GM20431 (cell line): ENCODE results near the gene CAMK2D.

Experiments
- in situ Hi-C: fragments of 300-500 bp; cut with MseI, MboI; formaldehyde crosslinking; loops from one replicate; pipeline ENCODE4 v1.15.0; 2020; ENCODE audit warnings: low sequenced_read_pairs; ENCODE audit not compliant: unreplicated experiment

Gene CAMK2D

GRCh38 chr4:113548303-113548702, 213.2 kb downstream of the CAMK2D start:
- in situ Hi-C loops: loop anchor here (25.0 kb wide), 1 partner anchor 214 kb away; the partner anchor contains the start of gene CAMK2D

- in situ Hi-C loops: loop anchor here (25.0 kb wide), 1 partner anchor 215 kb away; the partner anchor contains the start of gene CAMK2D
Measured at GRCh38 chr4:113547487-113548042, 214.0 kb downstream of the CAMK2D start.

GRCh38 chr4:113541933-113542332, 219.6 kb downstream of the CAMK2D start:
- in situ Hi-C loops: loop anchor here (25.0 kb wide), 1 partner anchor 220 kb away; the partner anchor contains the start of gene CAMK2D

GRCh38 chr4:113540859-113541258, 220.7 kb downstream of the CAMK2D start:
- in situ Hi-C loops: loop anchor here (25.0 kb wide), 1 partner anchor 221 kb away; the partner anchor contains the start of gene CAMK2D

GRCh38 chr4:113539408-113539807, 222.1 kb downstream of the CAMK2D start:
- in situ Hi-C loops: loop anchor here (25.0 kb wide), 1 partner anchor 223 kb away; the partner anchor contains the start of gene CAMK2D

- in situ Hi-C loops: loop anchor here (25.0 kb wide), 1 partner anchor 225 kb away; the partner anchor contains the start of gene CAMK2D
Measured at GRCh38 chr4:113537628-113538027, 223.9 kb downstream of the CAMK2D start.

GRCh38 chr4:113537203-113537602, 224.3 kb downstream of the CAMK2D start:
- in situ Hi-C loops: loop anchor here (25.0 kb wide), 1 partner anchor 225 kb away; the partner anchor contains the start of gene CAMK2D

GRCh38 chr4:113534711-113535110, 226.8 kb downstream of the CAMK2D start:
- in situ Hi-C loops: loop anchor here (25.0 kb wide), 1 partner anchor 228 kb away; the partner anchor contains the start of gene CAMK2D

- in situ Hi-C loops: loop anchor here (25.0 kb wide), 1 partner anchor 231 kb away; the partner anchor contains the start of gene CAMK2D
Measured at GRCh38 chr4:113531572-113531971, 230.0 kb downstream of the CAMK2D start.

GRCh38 chr4:113528395-113528794, 233.1 kb downstream of the CAMK2D start:
- in situ Hi-C loops: loop anchor here (25.0 kb wide), 1 partner anchor 234 kb away; the partner anchor contains the start of gene CAMK2D

- in situ Hi-C loops: loop anchor here (25.0 kb wide), 1 partner anchor 237 kb away; the partner anchor contains the start of gene CAMK2D
Measured at GRCh38 chr4:113525521-113525920, 236.0 kb downstream of the CAMK2D start.

- in situ Hi-C loops: loop anchor here (25.0 kb wide), 1 partner anchor 238 kb away; the partner anchor contains the start of gene CAMK2D
Measured at GRCh38 chr4:113524505-113525186, 236.9 kb downstream of the CAMK2D start.

GRCh38 chr4:113524096-113524495, 237.4 kb downstream of the CAMK2D start:
- in situ Hi-C loops: no loop called here

- in situ Hi-C loops: no loop called here
Measured at GRCh38 chr4:113522433-113522832, 239.1 kb downstream of the CAMK2D start.

- in situ Hi-C loops: no loop called here
Measured at GRCh38 chr4:113513382-113513781, 248.2 kb downstream of the CAMK2D start.

- in situ Hi-C loops: no loop called here
Measured at GRCh38 chr4:113512880-113513279, 248.7 kb downstream of the CAMK2D start.

- in situ Hi-C loops: no loop called here
Measured at GRCh38 chr4:113511944-113512343, 249.6 kb downstream of the CAMK2D start.

GRCh38 chr4:113509851-113510250, 251.7 kb downstream of the CAMK2D start:
- in situ Hi-C loops: no loop called here

GRCh38 chr4:113505044-113505443, 256.5 kb downstream of the CAMK2D start:
- in situ Hi-C loops: no loop called here

GRCh38 chr4:113504422-113504821, 257.1 kb downstream of the CAMK2D start:
- in situ Hi-C loops: no loop called here

- in situ Hi-C loops: no loop called here
Measured at GRCh38 chr4:113503691-113504090, 257.8 kb downstream of the CAMK2D start.
